Cardiac muscle cell (in vitro differentiated cells and primary cell): Measurements from ENCODE around the gene IFI27L2. TPM values are rescaled to one million over a fixed set of nuclear protein-coding genes. Genes with fewer than 3 reads are reported as not detected.

Experiments used
- DNase-seq, 2 donors: peaks; one replicate each; pipeline versions ENCODE4 v3.0.0 to v3.0.0-alpha.2; 2010 to 2017; ENCODE audit warnings: low read depth in 1 of 2, low spot score in 1 of 2
- H3K27ac ChIP-seq: fragments of 200-600 bp; sonication (generic); 2 replicates; pipeline ENCODE4 v1.5.1; 2016
- H3K27me3 ChIP-seq: fragments of 200-600 bp; sonication (generic); 2 replicates; pipeline ENCODE4 v1.6.0; 2016; ENCODE audit warnings: control low read depth
- H3K36me3 ChIP-seq: fragments of 200-600 bp; sonication (generic); 2 replicates; pipeline ENCODE4 v1.5.1; 2016; ENCODE audit warnings: control low read depth
- H3K4me1 ChIP-seq: fragments of 200-600 bp; sonication (generic); 2 replicates; pipeline ENCODE4 v1.8.1; 2017; ENCODE audit warnings: low read depth, mild to moderate bottlenecking, mixed run types
- H3K4me3 ChIP-seq: fragments of 200-600 bp; sonication (generic); 2 replicates; pipeline ENCODE4 v1.5.1; 2016; ENCODE audit warnings: mild to moderate bottlenecking
- H3K9me3 ChIP-seq: fragments of 200-600 bp; sonication (generic); 2 replicates; pipeline ENCODE4 v1.5.1; 2017; ENCODE audit warnings: low read depth, mild to moderate bottlenecking, control low read depth
- CTCF ChIP-seq: IDR thresholded peaks from 2 replicates; pipeline ENCODE4 v1.5.1; 2012; ENCODE audit warnings: low read depth, mild to moderate bottlenecking, low read length
- polyA plus RNA-seq: library from polyadenylated mRNA; unstranded; fragments of >200 nt; fragmentation: Nextera tagmentation; extraction: Ambion mirVana; gene quantifications from 2 replicates; pipeline ENCODE4 v1.2.1, GENCODE V29; 2016
- total RNA-seq: library from RNA; depleted of rRNA; stranded (reverse); fragments of >200 nt; gene quantifications from 2 replicates; pipeline ENCODE4 v1.2.3, GENCODE V29; 2016

The IFI27L2 gene
- total and polyA plus RNA-seq, 2 experiments from 2014 or later: 251 to 257 TPM

- Histone ChIP-seq H3K27ac (no peak overlapping the region), H3K9me3 (no peaks in the 10 kb centered on the region), H3K36me3 (no peaks in the 10 kb centered on the region), H3K4me3 (no peak overlapping the region), H3K27me3 (no peaks in the 10 kb centered on the region), H3K4me1 (no peaks in the 10 kb centered on the region)
- TF ChIP-seq CTCF: no peak
- no peak for DNase-seq
These were observed 5.5 kb downstream of the IFI27L2 start for GRCh38 chr14:94123868-94124267.

GRCh38 chr14:94123296-94123695 lies 6.1 kb downstream of the IFI27L2 start:
- Histone ChIP-seq H3K4me1 (no peaks in the 10 kb centered on the region), H3K4me3 (no peak overlapping the region), H3K27me3 (no peaks in the 10 kb centered on the region), H3K36me3 (no peaks in the 10 kb centered on the region), H3K27ac (no peak overlapping the region), H3K9me3 (no peaks in the 10 kb centered on the region)
- DNase-seq: no peak
- TF ChIP-seq CTCF: no peak

GRCh38 chr14:94122438-94122837 lies 7.0 kb downstream of the IFI27L2 start:
- Histone ChIP-seq H3K9me3 (no peaks in the 10 kb centered on the region), H3K4me1 (no peaks in the 10 kb centered on the region), H3K27me3 (no peaks in the 10 kb centered on the region), H3K27ac (no peak overlapping the region), H3K4me3 (no peak overlapping the region), H3K36me3 (no peaks in the 10 kb centered on the region)
- DNase-seq: no peak
- TF ChIP-seq CTCF: no peak

GRCh38 chr14:94121485-94121884 lies 7.9 kb downstream of the IFI27L2 start:
- Histone ChIP-seq H3K4me1 (no peaks in the 10 kb centered on the region), H3K4me3 (no peak overlapping the region), H3K27me3 (no peaks in the 10 kb centered on the region), H3K9me3 (no peaks in the 10 kb centered on the region), H3K36me3 (no peaks in the 10 kb centered on the region), H3K27ac (no peak overlapping the region)
- no peak for TF ChIP-seq CTCF
- no peak for DNase-seq

DNA sequence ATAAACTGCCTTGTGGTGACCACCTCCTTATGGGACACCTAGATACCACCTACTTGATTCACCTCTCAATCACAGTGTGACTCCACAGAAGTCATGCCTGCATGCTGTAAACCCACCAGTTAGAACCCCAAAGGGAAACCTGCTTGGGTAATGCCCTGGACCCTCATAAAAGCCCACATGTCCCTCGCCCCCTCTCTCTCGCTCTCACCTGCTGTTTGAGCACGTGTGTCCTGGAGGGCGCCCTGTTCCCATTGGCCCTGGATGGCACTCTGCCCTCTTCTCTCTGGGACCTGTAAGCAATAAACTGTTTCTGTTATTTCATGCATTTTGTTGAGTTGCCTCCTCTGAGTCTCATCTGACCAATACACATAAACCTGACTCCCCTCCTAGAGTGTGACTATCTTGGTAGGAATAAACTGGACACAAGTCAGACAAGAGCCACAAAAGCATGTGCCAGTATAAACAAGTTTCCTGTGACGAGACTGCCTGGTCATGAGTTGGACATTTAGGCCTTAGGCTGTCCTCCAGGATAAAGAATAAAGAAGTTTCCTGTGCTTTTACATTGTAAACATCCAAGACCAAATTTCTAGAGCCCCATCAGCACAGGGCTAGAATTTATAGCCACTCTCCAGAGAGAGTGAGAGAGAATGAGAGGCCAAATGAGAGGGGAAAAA lies 8.6 kb downstream of the IFI27L2 start:
- Histone ChIP-seq H3K27ac (no peak overlapping the region), H3K4me3 (no peak overlapping the region)

More for the DNA sequence above, 8.6 kb downstream of the IFI27L2 start:
- H3K9me3 ChIP-seq: no peaks in the 10 kb centered on the region
- TF ChIP-seq CTCF: no peak
- H3K4me1 ChIP-seq: no peaks in the 10 kb centered on the region
- no peaks in the 10 kb centered on the region for H3K36me3 ChIP-seq
- H3K27me3 ChIP-seq: no peaks in the 10 kb centered on the region
- DNase-seq: no peak
